Activated CD4-positive, alpha-beta T cell treated with anti-CD3 and anti-CD28 coated beads, Interleukin-2, amount 50 U/mL, for 48 hours (primary cell): Measurements from ENCODE around the gene MEX3D.
A peak's percentile ranks its signal among the peaks of the same experiment; 100 is the strongest.

Experiments used
- DNase-seq, 2 experiments: peaks; one replicate each; pipeline ENCODE4 v3.0.0-alpha.2; 2020

The MEX3D gene

DNA sequence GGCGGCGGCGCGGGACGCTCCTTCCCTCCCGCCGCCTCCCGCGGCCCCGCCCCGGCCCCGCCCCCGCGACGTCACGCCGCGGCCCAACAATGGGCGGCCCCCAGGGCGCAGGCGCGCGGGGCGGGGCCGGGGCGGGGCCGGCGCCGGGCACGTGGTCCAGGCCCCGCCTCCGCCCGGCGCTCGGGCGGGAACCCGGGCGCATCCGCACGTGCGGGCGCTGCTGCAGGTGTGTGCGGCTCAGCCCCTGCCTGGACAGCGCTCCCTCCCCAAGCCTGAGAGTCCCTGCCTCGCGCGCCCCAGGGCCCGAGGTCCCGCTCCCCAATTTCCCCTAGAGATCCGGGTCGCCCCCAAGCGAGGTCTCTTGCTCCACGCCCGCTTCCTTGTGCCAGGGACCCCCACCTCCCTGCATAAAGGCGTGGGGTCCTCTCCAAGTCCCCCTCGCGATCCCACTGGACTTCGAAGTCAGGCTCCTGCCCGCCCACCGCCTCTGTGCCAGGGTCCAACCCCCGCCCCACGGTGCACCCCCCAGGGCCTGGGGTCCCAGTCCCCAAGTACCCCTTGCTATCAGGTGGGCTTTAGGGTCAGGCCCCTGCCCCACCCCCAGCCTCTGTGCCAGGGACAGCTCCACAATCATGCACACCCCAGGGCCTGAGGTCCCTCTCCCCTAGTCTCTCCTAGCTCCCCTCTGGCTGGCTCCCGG is at the start of gene MEX3D:
Gene MEX3D (minus strand): TSS at position 6 of the 700 bp plus-strand sequence. CDS start 267 bp downstream, outside the sequence.
- DNase-seq: peak; percentile 76 to 77

DNA sequence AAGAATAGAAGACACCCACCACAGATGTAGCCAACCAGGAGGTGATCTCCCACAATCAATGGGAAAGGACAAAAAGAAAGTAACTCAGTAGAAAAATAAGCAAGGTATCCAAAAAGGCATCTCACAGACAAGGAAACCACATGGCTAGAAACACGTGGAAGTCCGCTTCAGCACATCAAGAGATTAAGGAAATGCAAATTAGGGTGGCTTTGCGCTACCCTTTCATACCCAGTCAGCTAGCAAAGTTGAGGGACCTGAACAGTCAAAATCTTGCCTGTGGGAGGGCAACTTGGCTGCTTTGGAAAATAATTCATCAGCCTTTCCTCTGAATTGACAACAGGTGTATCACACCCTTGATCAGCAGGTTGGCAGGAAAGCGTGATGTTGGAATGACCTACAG is 48.8 kb upstream of the MEX3D start:
- peak in 1 of 2 experiments; percentile 26 for DNase-seq

DNA sequence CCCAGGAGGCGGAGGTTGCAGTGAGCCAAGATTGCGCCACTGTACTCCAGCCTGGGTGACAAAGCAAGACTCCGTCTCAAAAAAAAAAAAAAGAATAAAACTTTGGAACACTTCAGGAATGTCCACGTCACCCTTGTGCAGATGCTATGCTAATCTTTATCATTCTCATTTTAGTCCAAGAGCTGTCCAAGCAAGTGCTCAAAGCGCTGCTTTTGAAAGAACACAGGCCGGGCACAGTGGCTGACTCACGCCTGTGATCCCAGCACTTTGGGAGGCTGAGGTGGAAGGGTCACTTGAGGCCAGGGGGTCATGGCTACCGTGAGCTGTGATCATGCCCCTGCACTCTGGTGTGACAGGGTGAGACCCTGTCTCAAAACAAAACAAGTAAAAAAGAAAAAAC is 48.3 kb upstream of the MEX3D start:
- DNase-seq: no peak

GRCh38 chr19:1615156-1615765 is 47.1 kb upstream of the MEX3D start:
- DNase-seq: no peak

DNA sequence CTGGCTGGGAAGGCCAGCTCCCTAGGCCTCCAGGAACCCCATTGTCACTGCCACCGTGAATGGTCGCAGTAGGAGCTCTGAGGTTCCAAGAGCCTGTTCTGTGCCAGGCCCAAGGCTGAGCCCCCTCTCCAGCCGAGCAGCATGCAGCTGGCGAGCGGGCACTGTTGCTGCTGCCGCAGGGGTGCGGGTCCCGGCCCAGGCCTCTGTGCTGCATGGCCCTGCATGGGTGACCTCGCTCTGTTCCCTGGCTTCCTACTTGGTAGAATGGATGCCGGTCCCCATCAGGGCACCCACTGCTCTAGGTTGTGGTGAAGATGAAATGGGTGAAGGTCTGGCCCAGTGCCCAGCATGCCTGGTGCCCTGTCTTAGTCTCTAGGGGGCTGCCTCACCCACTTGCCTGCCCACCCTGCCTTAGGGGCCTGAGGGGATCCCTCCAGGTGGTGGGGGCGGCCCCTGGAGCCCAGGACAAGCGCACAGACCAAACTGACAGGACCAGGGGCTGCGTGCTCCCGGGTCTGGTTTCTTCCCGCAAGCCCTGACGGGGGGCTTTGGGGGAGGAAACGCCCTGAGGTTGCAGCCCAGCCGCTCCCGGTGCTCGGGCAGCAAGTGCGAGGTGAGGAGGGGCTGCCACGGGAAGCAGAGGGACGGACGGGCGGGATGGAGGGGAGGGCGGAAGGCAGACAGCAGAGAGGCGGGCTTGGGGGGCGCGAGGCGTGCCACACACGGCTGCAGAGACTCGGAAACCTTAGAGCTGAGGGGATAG is 45.9 kb upstream of the MEX3D start:
- DNase-seq: no peak

DNA sequence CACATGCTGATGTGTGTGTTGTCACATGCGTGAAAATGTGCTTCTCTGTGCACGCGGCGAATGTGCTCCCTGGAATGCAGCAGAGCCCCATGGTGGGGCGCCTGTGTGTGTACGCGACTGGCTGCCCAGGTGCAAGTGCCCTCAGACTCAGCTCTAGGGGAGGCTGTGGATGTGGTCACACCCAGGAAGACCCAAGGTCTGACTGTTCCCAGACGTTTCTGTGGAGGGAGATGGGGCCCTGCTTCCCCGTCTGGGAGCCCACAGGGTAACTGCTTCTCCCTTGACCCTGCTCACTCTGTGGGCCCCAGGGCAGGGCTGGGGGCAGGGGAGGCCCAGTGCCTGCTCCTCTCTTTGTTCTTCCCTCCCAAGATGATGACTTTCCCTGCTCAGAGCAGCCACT is 45.0 kb upstream of the MEX3D start:
- no peak for DNase-seq

GRCh38 chr19:1612114-1613086 is 44.3 kb upstream of the MEX3D start:
- DNase-seq: no peak

GRCh38 chr19:1611353-1611752 is 43.2 kb upstream of the MEX3D start:
- DNase-seq: no peak

- no peak for DNase-seq
Observed at GRCh38 chr19:1610579-1610978, 42.5 kb upstream of the MEX3D start.

- no peak for DNase-seq
Observed at GRCh38 chr19:1609680-1610474, 41.8 kb upstream of the MEX3D start.

- DNase-seq: no peak
Observed at GRCh38 chr19:1609103-1609396, 40.9 kb upstream of the MEX3D start.

- peak in 1 of 2 experiments; percentile 28 for DNase-seq
Observed at GRCh38 chr19:1608359-1609102, 40.4 kb upstream of the MEX3D start.

DNA sequence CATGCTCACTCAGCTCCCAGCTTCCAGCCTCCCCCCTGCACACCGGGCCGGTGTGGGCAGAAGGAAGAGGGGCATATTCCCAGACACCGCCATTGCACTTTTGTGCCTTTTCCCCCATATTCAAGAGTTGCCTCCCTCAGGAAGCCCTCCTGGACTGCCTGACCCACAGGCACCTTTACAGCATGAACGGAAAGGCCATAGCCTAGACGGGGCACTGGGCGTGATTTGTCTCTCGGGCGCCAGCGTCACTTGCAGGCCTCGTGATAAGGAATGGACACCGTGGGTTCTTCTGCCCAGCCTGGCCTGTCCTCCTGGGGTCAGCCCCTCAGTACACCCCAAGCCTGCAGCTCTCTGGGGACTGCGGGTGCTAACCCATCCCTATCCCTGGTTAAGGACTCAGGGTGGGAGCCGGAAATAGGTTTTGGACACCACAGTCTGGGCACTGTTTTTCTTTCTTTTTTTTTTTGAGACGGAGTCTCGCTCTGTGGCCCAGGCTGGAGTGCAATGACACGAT is 38.1 kb upstream of the MEX3D start:
- DNase-seq: no peak

GRCh38 chr19:1605236-1606137 is 37.4 kb upstream of the MEX3D start, which contains the start of gene UQCR11:
Gene UQCR11, minus strand, starts transcription at chr19:1605462. Its CDS starts 53 bp downstream, at chr19:1605409.
- peak; percentile 96 for DNase-seq

GRCh38 chr19:1602091-1602707 is 34.1 kb upstream of the MEX3D start:
- no peak for DNase-seq

- no peak for DNase-seq
Observed at GRCh38 chr19:1601613-1602064, 33.5 kb upstream of the MEX3D start.

- no peak for DNase-seq
Observed at GRCh38 chr19:1599460-1599846, 31.3 kb upstream of the MEX3D start.

DNA sequence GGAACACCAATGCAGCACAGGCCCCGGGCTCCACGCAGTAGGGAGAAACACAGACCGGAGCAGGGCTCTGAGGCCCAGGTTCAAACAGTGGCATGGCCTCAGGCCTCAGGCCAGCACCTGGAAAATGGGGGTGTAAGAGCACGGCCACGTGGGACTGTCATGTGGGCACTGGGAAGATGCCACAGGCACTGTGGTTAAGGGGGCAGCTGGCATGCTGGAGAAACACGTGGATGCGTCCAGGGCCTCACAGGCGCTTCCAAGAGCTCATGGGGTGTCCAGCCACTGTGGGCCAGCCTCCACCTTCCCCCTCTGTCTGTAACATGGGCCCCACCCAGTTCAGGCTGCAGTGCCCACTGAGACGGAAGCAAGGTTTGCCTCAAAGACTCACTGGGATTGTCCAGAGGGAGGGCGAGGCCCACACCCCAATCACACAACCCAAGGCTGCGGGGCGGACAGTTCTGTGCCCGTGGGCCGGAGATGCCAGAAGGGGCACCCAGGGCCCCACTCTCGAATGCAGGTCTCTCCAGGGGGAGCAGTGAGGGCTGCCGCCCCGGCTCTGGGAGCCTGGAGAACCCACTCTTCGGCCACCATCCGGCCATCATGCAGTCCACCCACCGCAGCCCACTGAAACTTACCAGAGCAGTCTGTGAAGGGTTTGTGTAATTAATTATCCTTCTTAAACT is 30.8 kb upstream of the MEX3D start:
- no peak for DNase-seq

GRCh38 chr19:1593501-1593772 is 25.3 kb upstream of the MEX3D start:
- no peak for DNase-seq
